ENCODE measurements around the gene BCKDK. TPM values are rescaled to one million over a fixed set of nuclear protein-coding genes. Genes with fewer than 3 reads are reported as not detected.

The BCKDK gene
- total RNA-seq, 1 experiment from 2014 or later, result 57.0 TPM

GRCh38 chr16:31088459-31089183 lies 19.6 kb upstream of the BCKDK start, which contains the start of gene PRSS53:
TSS of gene PRSS53 (minus strand) at chr16:31088943. CDS start at chr16:31088809, 134 bp downstream.
- Mint-ChIP-seq H3K4me1 (peaks cover 3 to 4% of the 10 kb centered on the region in 2 experiments; a peak in 2 of 4 replicates), H3K36me3 (ENCODE audit: insufficient read depth in 1 of 3, low read depth in 3 of 3) (peaks cover 3 to 27% (median 24%) of the 10 kb centered on the region in 3 experiments; a peak in 6 of 7 replicates), H3K9me3 (no peaks in the 10 kb centered on the region), H3K4me3 (no peak within 1 kb of the TSS), H3K27me3 (ENCODE audit: low read depth) (no peaks in the 10 kb centered on the region), H3K27ac (no peak within 1 kb of the TSS; a peak in 1 of 7 replicates)
- H3K9ac ChIP-seq (ENCODE audit: extremely low read depth, insufficient read length, low read length), result no peak within 1 kb of the TSS
- H3K27me3 ChIP-seq (ENCODE audit: insufficient read depth, low read length), result no peaks in the 10 kb centered on the region
- H4K8ac ChIP-seq (replicated peaks; ENCODE audit: insufficient read length, low read depth, low read length), result no peak within 1 kb of the TSS
- H3K4me1 ChIP-seq (ENCODE audit: insufficient read depth, low read length), result no peaks in the 10 kb centered on the region
- H2BK20ac ChIP-seq (ENCODE audit: low read depth, low read length, poor library complexity, severe bottlenecking), result no peak within 1 kb of the TSS
- H3T11ph ChIP-seq (ENCODE audit: low read length), result no peak within 1 kb of the TSS
- peaks cover 5% of the 10 kb centered on the region for H3K23me2 ChIP-seq (ENCODE audit: insufficient read length, low read depth, low read length, poor library complexity, severe bottlenecking)
- H2BK12ac ChIP-seq (ENCODE audit: insufficient read length, low read depth, low read length), result no peak within 1 kb of the TSS
- H4K91ac ChIP-seq (ENCODE audit: insufficient read length, low read depth, low read length), result no peak within 1 kb of the TSS
- H4K20me1 ChIP-seq (ENCODE audit: control insufficient read depth, insufficient read depth, insufficient read length), result no peaks in the 10 kb centered on the region
- no peak within 1 kb of the TSS for H3K4ac ChIP-seq (ENCODE audit: low read depth, low read length)
- no peak within 1 kb of the TSS for H2AFZ ChIP-seq (ENCODE audit: low read length)
- no peak within 1 kb of the TSS for H3K23ac ChIP-seq (ENCODE audit: insufficient read length, low read depth, low read length)
- H3K56ac ChIP-seq (ENCODE audit: insufficient read length, low read depth, low read length), result no peak within 1 kb of the TSS
- no peak within 1 kb of the TSS for H2BK15ac ChIP-seq (ENCODE audit: low read depth, low read length)
- H3K14ac ChIP-seq (ENCODE audit: insufficient read depth, low read length), result no peak within 1 kb of the TSS
- WGBS (ENCODE audit: extremely low coverage, insufficient read length, low lambda C conversion rate), result no CpG with 5 or more reads among the region's 15 CpGs
- H3K79me2 ChIP-seq (ENCODE audit: insufficient read depth, low read length), result peaks cover 2% of the 10 kb centered on the region; the same call in 1 of the 2 replicates
- H3K27ac ChIP-seq (ENCODE audit: insufficient read length, low read depth, low read length), result no peak within 1 kb of the TSS
- DNase-seq, result no peak
- no peak within 1 kb of the TSS for H4K5ac ChIP-seq (ENCODE audit: insufficient read length, low read depth, low read length)
- TF ChIP-seq CTCF (conservative IDR thresholded peaks at IDR 0.05), result no peak
- H2BK5ac ChIP-seq (ENCODE audit: insufficient read length, low read length), result no peak within 1 kb of the TSS
- peaks cover 2% of the 10 kb centered on the region for H3K79me1 ChIP-seq (ENCODE audit: insufficient read depth, low read depth, low read length, poor library complexity, severe bottlenecking)
- no peak within 1 kb of the TSS for H2AK5ac ChIP-seq (ENCODE audit: insufficient read length, low read length)
- H2BK120ac ChIP-seq (ENCODE audit: low read depth, low read length, poor library complexity, severe bottlenecking), result no peak within 1 kb of the TSS
- H3K18ac ChIP-seq (ENCODE audit: insufficient read length, low read depth, low read length), result no peak within 1 kb of the TSS
- no peak within 1 kb of the TSS for H3K4me2 ChIP-seq (ENCODE audit: insufficient read depth, insufficient read length, low read length)
- no peaks in the 10 kb centered on the region for H3K9me3 ChIP-seq (ENCODE audit: control insufficient read depth, low read depth, low read length)

Measured in H9 (cell line).